WI38 (cell line): ENCODE measurements around the gene GDE1.

Experiments
- H3K4me3 ChIP-seq: 2 replicates; pipeline ENCODE4 v1.5.1; 2011; ENCODE audit warnings: low read depth, mild to moderate bottlenecking, control low read depth, low read length
- CTCF ChIP-seq: IDR thresholded peaks from 2 replicates; pipeline ENCODE4 v1.5.1; 2012; ENCODE audit warnings: low read depth, mild to moderate bottlenecking, control low read depth, low read length

Gene GDE1

GRCh38 chr16:19521471-19522396 is at the start of gene GDE1:
Gene GDE1 (minus strand): TSS chr16:19522098. CDS start chr16:19521964, 134 bp downstream.
- H3K4me3 ChIP-seq: peak within 1 kb of the TSS; percentile 74
- TF ChIP-seq CTCF: peak; percentile 14; the same call in 1 of the 2 replicates

- no peak overlapping the region for H3K4me3 ChIP-seq
- TF ChIP-seq CTCF: no peak
Measured at GRCh38 chr16:19567560-19567959, 45.7 kb upstream of the GDE1 start.

- H3K4me3 ChIP-seq: no peak overlapping the region
- TF ChIP-seq CTCF: no peak
Measured at GRCh38 chr16:19566362-19566761, 44.5 kb upstream of the GDE1 start.

GRCh38 chr16:19563377-19563776 is 41.5 kb upstream of the GDE1 start:
- TF ChIP-seq CTCF: no peak
- no peak overlapping the region for H3K4me3 ChIP-seq

GRCh38 chr16:19560078-19560477 is 38.2 kb upstream of the GDE1 start:
- no peak overlapping the region for H3K4me3 ChIP-seq
- TF ChIP-seq CTCF: no peak

- TF ChIP-seq CTCF: peak; percentile 33; the same call in 1 of the 2 replicates
- no peak overlapping the region for H3K4me3 ChIP-seq
Measured at GRCh38 chr16:19559242-19559910, 37.5 kb upstream of the GDE1 start.
